NT2/D1 (cell line): Measurements from ENCODE around the gene KRTAP5-7.
"Not testable (repeated sequence)": the region's sequence is repeated elsewhere in the genome, so short reads cannot be mapped to it uniquely, and the experiment has no call there.

Experiments used
- DNase-seq: peaks from one replicate; pipeline ENCODE4 v3.0.0-alpha.2; 2011; ENCODE audit warnings: low read depth, low spot score
- H3K27me3 ChIP-seq: 2 replicates; pipeline ENCODE4 v1.6.0; 2011; ENCODE audit warnings: mild to moderate bottlenecking; ENCODE audit not compliant: insufficient read length, insufficient read depth
- H3K36me3 ChIP-seq: 2 replicates; pipeline ENCODE4 v1.6.1; 2011; ENCODE audit warnings: mild to moderate bottlenecking, low read length, mixed read lengths; ENCODE audit not compliant: insufficient read depth, insufficient read length
- H3K4me1 ChIP-seq: 2 replicates; pipeline ENCODE4 v1.5.1; 2011; ENCODE audit not compliant: insufficient read depth, insufficient read length
- H3K4me3 ChIP-seq: 2 replicates; pipeline ENCODE4 v1.5.1; 2011; ENCODE audit warnings: low read depth; ENCODE audit not compliant: insufficient read length
- H3K9ac ChIP-seq: 2 replicates; pipeline ENCODE4 v1.6.0; 2011; ENCODE audit warnings: low read depth; ENCODE audit not compliant: insufficient read length
- H3K9me3 ChIP-seq: 2 replicates; pipeline ENCODE4 v1.5.1; 2011; ENCODE audit warnings: mild to moderate bottlenecking, low read length; ENCODE audit not compliant: insufficient read depth
- SUZ12 ChIP-seq: IDR thresholded peaks from 2 replicates; pipeline ENCODE4 v1.6.1; 2011; ENCODE audit not compliant: insufficient read length, insufficient read depth; ENCODE audit errors: extremely low read depth
- YY1 ChIP-seq: IDR thresholded peaks from 2 replicates; pipeline ENCODE4 v1.6.1; 2011; ENCODE audit not compliant: insufficient read length, insufficient read depth
- ZNF274 ChIP-seq: IDR thresholded peaks from 2 replicates; pipeline ENCODE4 v1.6.1; 2011; ENCODE audit warnings: mild to moderate bottlenecking, low read depth, low read length

Gene KRTAP5-7

GRCh38 chr11:71557257-71557656 lies 30.2 kb downstream of the KRTAP5-7 start:
- no peak for DNase-seq
- TF ChIP-seq ZNF274 (no peak), SUZ12 (no peak), YY1 (no peak)
- no peak overlapping the region for H3K4me3 ChIP-seq
- H3K4me1 ChIP-seq, result no peaks in the 10 kb centered on the region
- no peak overlapping the region for H3K9ac ChIP-seq
- no peaks in the 10 kb centered on the region for H3K9me3 ChIP-seq
- no peaks in the 10 kb centered on the region for H3K36me3 ChIP-seq
- no peaks in the 10 kb centered on the region for H3K27me3 ChIP-seq

GRCh38 chr11:71558996-71559395 lies 31.9 kb downstream of the KRTAP5-7 start:
- Histone ChIP-seq H3K4me3 (no peak overlapping the region), H3K9ac (no peak overlapping the region), H3K27me3 (no peaks in the 10 kb centered on the region), H3K36me3 (no peaks in the 10 kb centered on the region), H3K9me3 (no peaks in the 10 kb centered on the region), H3K4me1 (no peaks in the 10 kb centered on the region)
- no peak for DNase-seq
- TF ChIP-seq SUZ12 (no peak), YY1 (no peak), ZNF274 (no peak)

DNA sequence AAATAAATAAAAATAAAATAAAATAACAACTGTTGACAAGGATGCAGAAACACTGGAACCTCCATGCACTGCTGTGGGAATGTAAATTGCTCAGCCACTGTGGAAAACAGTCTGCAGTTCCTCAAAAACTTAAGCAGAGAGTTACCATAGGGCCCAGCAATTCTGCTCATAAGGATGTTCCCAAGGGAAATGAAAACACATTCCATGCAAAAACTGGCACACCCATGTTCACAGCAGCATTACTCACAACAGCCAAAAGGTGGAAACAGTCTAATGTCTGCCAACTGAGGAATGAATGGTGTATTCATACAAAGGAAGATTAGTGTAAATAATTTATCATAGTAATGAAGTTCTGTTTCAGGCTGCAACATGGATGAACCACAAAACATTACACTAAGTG lies 35.1 kb downstream of the KRTAP5-7 start:
- Histone ChIP-seq H3K4me1 (no peaks in the 10 kb centered on the region), H3K9me3 (no peaks in the 10 kb centered on the region), H3K9ac (no peak overlapping the region), H3K4me3 (no peak overlapping the region), H3K36me3 (no peaks in the 10 kb centered on the region), H3K27me3 (no peaks in the 10 kb centered on the region)
- no peak for DNase-seq
- TF ChIP-seq YY1 (no peak), SUZ12 (no peak), ZNF274 (no peak)

DNA sequence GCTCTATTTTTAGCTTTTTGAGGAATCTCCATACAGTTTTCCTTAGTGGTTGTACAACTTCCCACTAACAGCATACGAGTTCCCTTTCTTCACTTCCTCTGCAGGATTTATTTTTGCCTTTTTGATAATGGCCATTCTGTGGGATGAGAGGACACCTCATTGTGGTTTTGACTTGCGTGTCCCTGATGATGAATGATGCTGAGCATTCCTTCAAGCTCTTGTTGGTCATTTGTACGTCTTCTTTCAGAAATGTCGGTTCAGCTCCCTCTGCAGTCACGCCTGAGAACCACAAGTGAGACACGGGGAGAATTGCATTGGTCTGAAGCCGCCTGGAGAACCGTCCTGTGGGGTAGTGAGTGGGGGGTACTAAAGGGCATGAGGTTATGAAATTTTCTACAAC lies 36.3 kb downstream of the KRTAP5-7 start:
- Histone ChIP-seq H3K4me3 (no peak overlapping the region), H3K4me1 (no peaks in the 10 kb centered on the region), H3K9ac (no peak overlapping the region), H3K9me3 (no peaks in the 10 kb centered on the region), H3K36me3 (no peaks in the 10 kb centered on the region), H3K27me3 (no peaks in the 10 kb centered on the region)
- TF ChIP-seq SUZ12, result no peak
- no peak for TF ChIP-seq ZNF274
- no peak for TF ChIP-seq YY1
- no peak for DNase-seq

GRCh38 chr11:71564430-71564829 lies 37.4 kb downstream of the KRTAP5-7 start:
- Histone ChIP-seq H3K9me3 (no peaks in the 10 kb centered on the region), H3K4me1 (no peaks in the 10 kb centered on the region), H3K36me3 (no peaks in the 10 kb centered on the region), H3K4me3 (no peak overlapping the region), H3K27me3 (no peaks in the 10 kb centered on the region), H3K9ac (no peak overlapping the region)
- no peak for TF ChIP-seq YY1
- TF ChIP-seq SUZ12, result no peak
- TF ChIP-seq ZNF274, result no peak
- no peak for DNase-seq

GRCh38 chr11:71565263-71565662 lies 38.2 kb downstream of the KRTAP5-7 start, which contains the start of gene KRTAP5-10:
TSS of gene KRTAP5-10 (plus strand) at chr11:71565563. CDS start at chr11:71565588, 25 bp downstream.
- TF ChIP-seq SUZ12 (no peak), ZNF274 (no peak), YY1 (no peak)
- Histone ChIP-seq H3K9me3 (no peaks in the 10 kb centered on the region), H3K36me3 (no peaks in the 10 kb centered on the region), H3K27me3 (no peaks in the 10 kb centered on the region), H3K9ac (no peak within 1 kb of the TSS), H3K4me1 (no peaks in the 10 kb centered on the region), H3K4me3 (no peak within 1 kb of the TSS)
- DNase-seq, result no peak

GRCh38 chr11:71566081-71566620 lies 39.1 kb downstream of the KRTAP5-7 start:
- Histone ChIP-seq H3K4me1 (no peaks in the 10 kb centered on the region), H3K27me3 (no peaks in the 10 kb centered on the region), H3K4me3 (no peak overlapping the region), H3K9ac (no peak overlapping the region), H3K36me3 (no peaks in the 10 kb centered on the region), H3K9me3 (no peaks in the 10 kb centered on the region)
- TF ChIP-seq YY1 (no peak), ZNF274 (no peak), SUZ12 (no peak)
- no peak for DNase-seq

- not testable (repeated sequence) for H3K27me3 ChIP-seq, H3K36me3 ChIP-seq, H3K4me1 ChIP-seq, H3K9me3 ChIP-seq, H3K9ac ChIP-seq, DNase-seq, H3K4me3 ChIP-seq
Measured at GRCh38 chr11:71566626-71567599, 39.8 kb downstream of the KRTAP5-7 start.

DNA sequence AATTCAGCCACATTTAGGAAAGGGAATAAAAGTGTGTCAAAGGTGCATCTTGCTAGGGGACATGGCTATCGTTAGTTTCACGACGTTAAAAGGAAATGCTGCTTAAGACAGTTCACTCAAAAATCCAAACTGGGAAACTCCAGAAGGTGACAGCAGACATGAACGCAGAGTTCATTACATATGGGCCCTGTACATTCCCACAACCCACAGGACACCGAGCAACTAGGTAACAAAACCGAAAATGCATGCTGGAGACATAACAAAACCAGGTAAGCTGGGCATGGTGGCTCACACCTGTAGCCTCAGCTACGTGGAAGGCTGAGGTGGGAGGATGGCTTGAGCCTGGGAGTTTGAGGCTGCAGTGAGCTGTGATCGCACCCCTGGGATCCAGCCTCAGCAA lies 40.6 kb downstream of the KRTAP5-7 start:
- H3K9me3 ChIP-seq, H3K27me3 ChIP-seq, H3K4me1 ChIP-seq, DNase-seq, H3K36me3 ChIP-seq, H3K9ac ChIP-seq, H3K4me3 ChIP-seq: not testable (repeated sequence)
